Measurements from ENCODE around the gene ZSWIM7.

ZSWIM7 gene

GRCh38 chr17:15966879-15967248 lies 32.6 kb downstream of the ZSWIM7 start:
- TF ChIP-seq USF1 (IDR thresholded peaks at IDR 0.05) (no peak), NFIC (IDR thresholded peaks at IDR 0.05) (no peak; the same call in 1 of the 2 replicates), YY1 (IDR thresholded peaks at IDR 0.05; ENCODE audit: low read depth) (no peak), REST (IDR thresholded peaks at IDR 0.05; ENCODE audit: low read depth) (no peak), RAD21 (IDR thresholded peaks at IDR 0.05; ENCODE audit: low read depth) (0 out of 2 replicates have a peak, but pooled peaks have one; percentile 1), CEBPB (IDR thresholded peaks at IDR 0.05) (no peak; the same call in 1 of the 2 replicates), TAF1 (IDR thresholded peaks at IDR 0.05; ENCODE audit: low read depth) (0 out of 2 replicates have a peak, but pooled peaks have one; percentile 0), FOXM1 (IDR thresholded peaks at IDR 0.05; ENCODE audit: borderline replicate concordance, low read depth) (0 out of 2 replicates have a peak, but pooled peaks have one; percentile 44), EGR1 (IDR thresholded peaks at IDR 0.05) (no peak), CREB1 (IDR thresholded peaks at IDR 0.05; ENCODE audit: low read depth) (no peak), ZBTB7A (IDR thresholded peaks at IDR 0.05; ENCODE audit: low read depth) (no peak), EP300 (IDR thresholded peaks at IDR 0.05; ENCODE audit: borderline replicate concordance) (peak; percentile 91), TEAD4 (IDR thresholded peaks at IDR 0.05) (peak; percentile 80), TCF12 (IDR thresholded peaks at IDR 0.05; ENCODE audit: low read depth) (peak; percentile 88)
- TF ChIP-seq, protein P1, sequence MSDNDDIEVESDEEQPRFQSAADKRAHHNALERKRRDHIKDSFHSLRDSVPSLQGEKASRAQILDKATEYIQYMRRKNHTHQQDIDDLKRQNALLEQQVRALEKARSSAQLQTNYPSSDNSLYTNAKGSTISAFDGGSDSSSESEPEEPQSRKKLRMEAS (IDR thresholded peaks at IDR 0.05): peak; percentile 17; the same call in 1 of the 2 replicates

DNA sequence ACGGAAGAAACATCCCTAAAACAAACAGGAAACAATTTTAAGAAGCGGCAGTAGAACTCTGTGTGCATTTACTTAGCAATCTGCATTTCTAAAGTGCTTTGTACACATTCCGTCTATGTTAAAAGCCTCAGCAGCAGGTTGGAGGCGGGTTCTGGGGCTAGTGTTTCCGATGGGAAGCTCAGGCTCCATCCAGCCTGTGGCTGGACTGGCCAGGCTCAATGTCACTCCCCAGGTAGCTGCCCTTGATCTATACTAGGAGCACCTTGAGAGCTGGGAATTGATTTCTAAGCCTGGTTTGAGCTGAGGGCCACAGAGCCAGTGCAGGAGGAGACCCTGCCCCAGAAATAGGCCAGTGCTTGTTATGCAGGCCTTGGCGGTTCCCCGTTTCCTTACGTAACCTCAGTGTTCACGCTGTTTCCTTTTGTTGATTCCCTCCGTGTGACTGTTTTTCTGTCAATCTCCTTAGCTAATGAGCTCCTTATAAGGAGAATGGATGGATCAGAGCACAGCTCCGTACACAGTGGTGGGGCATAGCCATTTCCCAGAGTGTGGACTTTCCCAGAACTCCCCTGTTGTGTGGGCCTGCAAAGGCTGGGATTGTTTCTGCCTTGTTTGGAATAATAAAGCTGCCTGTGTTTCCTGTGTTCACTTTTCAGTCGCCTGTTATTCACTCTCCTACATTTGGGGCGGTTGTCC lies 33.2 kb downstream of the ZSWIM7 start:
- TF ChIP-seq CEBPB (IDR thresholded peaks at IDR 0.05) (peak; percentile 46; the same call in 1 of the 2 replicates), TAF1 (IDR thresholded peaks at IDR 0.05; ENCODE audit: low read depth) (peak; percentile 20; the same call in 1 of the 2 replicates), CREB1 (IDR thresholded peaks at IDR 0.05; ENCODE audit: low read depth) (no peak)
- TF ChIP-seq, protein P1 (IDR thresholded peaks at IDR 0.05): no peak

DNA sequence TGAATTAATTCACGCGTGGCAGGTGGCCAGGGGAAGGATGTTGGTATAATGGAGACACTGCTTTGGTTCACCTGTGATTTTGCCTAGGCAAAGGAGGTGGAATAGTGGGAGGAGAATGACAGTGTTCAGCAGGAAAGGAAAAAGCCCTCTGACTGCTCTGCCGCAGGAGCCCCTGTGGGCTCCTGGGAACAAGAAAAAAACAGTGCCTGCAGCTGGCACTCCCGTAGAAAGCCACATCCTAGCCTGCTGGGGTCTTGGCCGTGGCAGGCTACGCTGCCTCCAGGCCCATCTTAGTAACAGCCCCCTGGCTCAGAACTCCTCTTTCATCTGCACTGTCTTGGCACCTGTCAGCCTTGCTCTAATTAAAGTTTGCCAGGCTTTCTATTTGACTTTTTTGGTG lies 34.0 kb downstream of the ZSWIM7 start:
- TF ChIP-seq USF1 (IDR thresholded peaks at IDR 0.05) (no peak), YY1 (IDR thresholded peaks at IDR 0.05; ENCODE audit: low read depth) (no peak), CEBPB (IDR thresholded peaks at IDR 0.05) (no peak), NFIC (IDR thresholded peaks at IDR 0.05) (no peak), TCF12 (IDR thresholded peaks at IDR 0.05; ENCODE audit: low read depth) (no peak), RAD21 (IDR thresholded peaks at IDR 0.05; ENCODE audit: low read depth) (no peak), REST (IDR thresholded peaks at IDR 0.05; ENCODE audit: low read depth) (no peak), ZBTB7A (IDR thresholded peaks at IDR 0.05; ENCODE audit: low read depth) (no peak), EP300 (IDR thresholded peaks at IDR 0.05; ENCODE audit: borderline replicate concordance) (no peak)
- TF ChIP-seq, protein P1 (IDR thresholded peaks at IDR 0.05): no peak

- TF ChIP-seq YY1 (IDR thresholded peaks at IDR 0.05; ENCODE audit: low read depth): no peak
- TF ChIP-seq REST (IDR thresholded peaks at IDR 0.05; ENCODE audit: low read depth): no peak
- peak; percentile 44 for TF ChIP-seq TEAD4 (IDR thresholded peaks at IDR 0.05)
- 0 out of 2 replicates have a peak, but pooled peaks have one; percentile 43 for TF ChIP-seq EP300 (IDR thresholded peaks at IDR 0.05; ENCODE audit: borderline replicate concordance)
- peak; percentile 71 for TF ChIP-seq NFIC (IDR thresholded peaks at IDR 0.05)
- TF ChIP-seq FOXM1 (IDR thresholded peaks at IDR 0.05; ENCODE audit: borderline replicate concordance, low read depth): peak; percentile 23; the same call in 1 of the 2 replicates
- no peak for TF ChIP-seq TCF12 (IDR thresholded peaks at IDR 0.05; ENCODE audit: low read depth)
- TF ChIP-seq EGR1 (IDR thresholded peaks at IDR 0.05): no peak
Measured at GRCh38 chr17:15963670-15964110, 35.8 kb downstream of the ZSWIM7 start.

Data from Ishikawa (cell line).